ENCODE measurements around the gene MEGF10. TPM values are rescaled to one million over a fixed set of nuclear protein-coding genes. Genes with fewer than 3 reads are reported as not detected.

The MEGF10 gene
- polyA plus RNA-seq, 3 donors: not detected

GRCh38 chr5:127367029-127367428 is 76.4 kb downstream of the MEGF10 start:
- H4K20me1 ChIP-seq (ENCODE audit: insufficient read depth, low read length): no peaks in the 10 kb centered on the region
- Mint-ChIP-seq H3K27ac (no peak overlapping the region), H3K27me3 (ENCODE audit: low read depth in 3 of 3) (peaks cover 2 to 6% (median 5%) of the 10 kb centered on the region in 3 donors), H3K4me3 (no peak overlapping the region), H3K4me1 (peaks cover 3% of the 10 kb centered on the region), H3K9me3 (peaks cover 0 to 2% (median 0%) of the 10 kb centered on the region in 7 donors), H3K36me3 (no peaks in the 10 kb centered on the region)
- H3K4me1 ChIP-seq (ENCODE audit: control insufficient read depth in 1 of 2, insufficient read depth in 2 of 2, low read length in 2 of 2): no peaks in the 10 kb centered on the region
- WGBS (ENCODE audit: insufficient coverage): no CpG with 5 or more reads among the region's 1 CpG
- no peak for TF ChIP-seq CTCF (IDR thresholded peaks at IDR 0.05)
- intact Hi-C loops (cut with micrococcal nuclease): no loop called here
- H3K4me3 ChIP-seq (replicated peaks in 1 of 3; ENCODE audit: low read depth in 2 of 3, low read length in 3 of 3): no peak overlapping the region
- no peaks in the 10 kb centered on the region for H3K79me2 ChIP-seq (ENCODE audit: insufficient read depth, low read length)
- H3K4me2 ChIP-seq (replicated peaks; ENCODE audit: extremely low read depth, low read length, poor library complexity, severe bottlenecking): no peak overlapping the region
- no peak overlapping the region for H3K9ac ChIP-seq (ENCODE audit: insufficient read depth, low read length, poor library complexity, severe bottlenecking)
- H3K9me3 ChIP-seq (replicated peaks in 1 of 2; ENCODE audit: control insufficient read depth in 1 of 2, insufficient read depth in 1 of 2, low read length in 2 of 2): no peaks in the 10 kb centered on the region
- no peaks in the 10 kb centered on the region for H3K36me3 ChIP-seq (replicated peaks in 1 of 2; ENCODE audit: control insufficient read depth in 1 of 2, insufficient read depth in 2 of 2, low read length in 2 of 2)
- no peak overlapping the region for H3K27ac ChIP-seq (ENCODE audit: low read depth in 1 of 2, low read length in 2 of 2)
- DNase-seq: no peak
- no peak overlapping the region for H2AFZ ChIP-seq (ENCODE audit: insufficient read depth, low read depth, low read length, poor library complexity, severe bottlenecking)
- H3K27me3 ChIP-seq (ENCODE audit: control insufficient read depth in 2 of 2, insufficient read depth in 2 of 2, low read length in 2 of 2): no peaks in the 10 kb centered on the region

DNA sequence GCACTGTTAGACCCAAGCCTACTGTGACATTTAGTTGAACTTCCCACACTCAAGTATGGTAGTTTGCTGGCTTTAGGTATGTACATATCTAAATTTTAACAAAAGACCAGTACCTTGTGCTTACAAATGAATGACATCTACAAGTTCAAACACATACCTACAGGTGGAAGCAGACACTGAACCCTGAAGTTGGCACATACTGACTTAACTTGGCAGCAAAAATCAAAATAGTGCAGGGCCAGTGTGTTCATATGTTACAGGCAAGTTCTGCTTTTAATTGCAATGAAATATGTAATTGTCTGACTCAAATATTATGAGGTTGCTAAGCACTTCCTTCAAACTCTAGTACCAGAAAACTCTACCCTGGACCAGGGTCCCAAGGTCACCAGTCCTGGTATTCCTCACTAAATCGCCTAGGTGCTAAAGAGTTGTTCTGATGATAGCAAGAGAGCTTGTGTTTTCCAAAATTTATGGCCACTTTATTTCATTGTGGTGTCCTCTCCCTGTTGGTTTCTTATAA is 77.4 kb downstream of the MEGF10 start:
- Mint-ChIP-seq H3K4me1 (peaks cover 3% of the 10 kb centered on the region), H3K27ac (no peak overlapping the region), H3K27me3 (ENCODE audit: low read depth in 3 of 3) (peaks cover 2 to 4% (median 2%) of the 10 kb centered on the region in 3 donors), H3K9me3 (no peaks in the 10 kb centered on the region), H3K36me3 (no peaks in the 10 kb centered on the region), H3K4me3 (no peak overlapping the region)
- H3K27me3 ChIP-seq (ENCODE audit: control insufficient read depth in 2 of 2, insufficient read depth in 2 of 2, low read length in 2 of 2): no peaks in the 10 kb centered on the region
- intact Hi-C loops (cut with micrococcal nuclease): no loop called here
- TF ChIP-seq CTCF (IDR thresholded peaks at IDR 0.05): no peak
- H3K4me1 ChIP-seq (ENCODE audit: control insufficient read depth in 1 of 2, insufficient read depth in 2 of 2, low read length in 2 of 2): no peaks in the 10 kb centered on the region
- no peak overlapping the region for H3K9ac ChIP-seq (ENCODE audit: insufficient read depth, low read length, poor library complexity, severe bottlenecking)
- H3K36me3 ChIP-seq (replicated peaks in 1 of 2; ENCODE audit: control insufficient read depth in 1 of 2, insufficient read depth in 2 of 2, low read length in 2 of 2): no peaks in the 10 kb centered on the region
- no peak overlapping the region for H3K4me3 ChIP-seq (replicated peaks in 1 of 3; ENCODE audit: low read depth in 2 of 3, low read length in 3 of 3)
- H4K20me1 ChIP-seq (ENCODE audit: insufficient read depth, low read length): no peaks in the 10 kb centered on the region
- WGBS (ENCODE audit: insufficient coverage): no CpG with 5 or more reads among the region's 1 CpG
- no peak for DNase-seq
- H3K9me3 ChIP-seq (replicated peaks in 1 of 2; ENCODE audit: control insufficient read depth in 1 of 2, insufficient read depth in 1 of 2, low read length in 2 of 2): no peaks in the 10 kb centered on the region
- H3K4me2 ChIP-seq (replicated peaks; ENCODE audit: extremely low read depth, low read length, poor library complexity, severe bottlenecking): no peak overlapping the region
- H3K79me2 ChIP-seq (ENCODE audit: insufficient read depth, low read length): no peaks in the 10 kb centered on the region
- no peak overlapping the region for H3K27ac ChIP-seq (ENCODE audit: low read depth in 1 of 2, low read length in 2 of 2)
- no peak overlapping the region for H2AFZ ChIP-seq (ENCODE audit: insufficient read depth, low read depth, low read length, poor library complexity, severe bottlenecking)
